Brain pericyte (primary cell): ENCODE measurements around the gene TENM4.
"Not testable (repeated sequence)": the region's sequence is repeated elsewhere in the genome, so short reads cannot be mapped to it uniquely, and the experiment has no call there.

Experiments
- DNase-seq: peaks from one replicate; pipeline ENCODE4 v3.0.0-alpha.2; 2012; ENCODE audit warnings: low read depth, low spot score

Gene TENM4

GRCh38 chr11:78647266-78647915, 793.4 kb downstream of the TENM4 start:
- no peak for DNase-seq

GRCh38 chr11:78646564-78647185, 794.2 kb downstream of the TENM4 start:
- peak; percentile 22 for DNase-seq

GRCh38 chr11:78645226-78646202, 795.3 kb downstream of the TENM4 start:
- DNase-seq = peak; percentile 57

GRCh38 chr11:78643676-78644056, 797.2 kb downstream of the TENM4 start:
- DNase-seq = no peak

GRCh38 chr11:78642979-78643675, 797.7 kb downstream of the TENM4 start:
- no peak for DNase-seq

GRCh38 chr11:78641541-78641940, 799.3 kb downstream of the TENM4 start:
- DNase-seq = no peak

GRCh38 chr11:78638704-78639380, 802.0 kb downstream of the TENM4 start:
- no peak for DNase-seq

- not testable (repeated sequence) for DNase-seq
These were observed 803.3 kb downstream of the TENM4 start for GRCh38 chr11:78637527-78637926.

- no peak for DNase-seq
These were observed 804.9 kb downstream of the TENM4 start for GRCh38 chr11:78635814-78636506.

GRCh38 chr11:78633516-78634310, 807.1 kb downstream of the TENM4 start:
- DNase-seq = no peak

GRCh38 chr11:78630561-78631303, 810.1 kb downstream of the TENM4 start:
- no peak for DNase-seq

- DNase-seq = no peak
These were observed 810.7 kb downstream of the TENM4 start for GRCh38 chr11:78630155-78630554.

- DNase-seq = no peak
These were observed 818.2 kb downstream of the TENM4 start for GRCh38 chr11:78622666-78623065.

- DNase-seq = no peak
These were observed 820.7 kb downstream of the TENM4 start for GRCh38 chr11:78620159-78620558.

- no peak for DNase-seq
These were observed 825.1 kb downstream of the TENM4 start for GRCh38 chr11:78615724-78616123.

- DNase-seq = no peak
These were observed 827.4 kb downstream of the TENM4 start for GRCh38 chr11:78613378-78613813.

GRCh38 chr11:78612721-78613377, 828.0 kb downstream of the TENM4 start:
- no peak for DNase-seq

- DNase-seq = not testable (repeated sequence)
These were observed 831.5 kb downstream of the TENM4 start for GRCh38 chr11:78609321-78609720.
